Chondrocyte (in vitro differentiated cells): Measurements from ENCODE around the gene ATG13. TPM values are rescaled to one million over a fixed set of nuclear protein-coding genes. Genes with fewer than 3 reads are reported as not detected.

Source experiments
- DNase-seq: peaks from one replicate; pipeline ENCODE4 v3.0.0; 2021; ENCODE audit warnings: mixed read lengths, low spot score
- H3K27ac Mint-ChIP-seq: one replicate; pipeline ENCODE4 v1.8.0; 2021; ENCODE audit warnings: mild to moderate bottlenecking, moderate library complexity, mixed read lengths; ENCODE audit not compliant: unreplicated experiment
- H3K27me3 Mint-ChIP-seq: 2 replicates; pipeline ENCODE4 v1.8.0; 2021; ENCODE audit warnings: low read depth, mixed read lengths
- H3K36me3 Mint-ChIP-seq: 2 replicates; pipeline ENCODE4 v1.8.0; 2021; ENCODE audit warnings: low read depth, mixed read lengths
- H3K4me1 Mint-ChIP-seq: 2 replicates; pipeline ENCODE4 v1.8.0; 2021; ENCODE audit warnings: low read depth, mild to moderate bottlenecking, mixed read lengths
- H3K4me3 Mint-ChIP-seq: one replicate; pipeline ENCODE4 v1.8.0; 2021; ENCODE audit warnings: mild to moderate bottlenecking, moderate library complexity, mixed read lengths; ENCODE audit not compliant: unreplicated experiment
- H3K9me3 Mint-ChIP-seq: 2 replicates; pipeline ENCODE4 v1.8.0; 2021; ENCODE audit warnings: low read depth, mixed read lengths
- total RNA-seq: library from RNA; stranded (reverse); gene quantifications from 3 replicates; pipeline ENCODE4 v1.2.1, GENCODE V29; 2021
- TF ChIP-seq, protein P1 (sequence below): fragments of 200-600 bp; sonication (generic); IDR thresholded peaks from 2 replicates; pipeline ENCODE4 v1.5.0; 2021; ENCODE audit warnings: antibody characterized with exemption, mild to moderate bottlenecking, moderate library complexity

The ATG13 gene
- total RNA-seq, 1 donor from 2014 or later: 67.1 TPM

DNA sequence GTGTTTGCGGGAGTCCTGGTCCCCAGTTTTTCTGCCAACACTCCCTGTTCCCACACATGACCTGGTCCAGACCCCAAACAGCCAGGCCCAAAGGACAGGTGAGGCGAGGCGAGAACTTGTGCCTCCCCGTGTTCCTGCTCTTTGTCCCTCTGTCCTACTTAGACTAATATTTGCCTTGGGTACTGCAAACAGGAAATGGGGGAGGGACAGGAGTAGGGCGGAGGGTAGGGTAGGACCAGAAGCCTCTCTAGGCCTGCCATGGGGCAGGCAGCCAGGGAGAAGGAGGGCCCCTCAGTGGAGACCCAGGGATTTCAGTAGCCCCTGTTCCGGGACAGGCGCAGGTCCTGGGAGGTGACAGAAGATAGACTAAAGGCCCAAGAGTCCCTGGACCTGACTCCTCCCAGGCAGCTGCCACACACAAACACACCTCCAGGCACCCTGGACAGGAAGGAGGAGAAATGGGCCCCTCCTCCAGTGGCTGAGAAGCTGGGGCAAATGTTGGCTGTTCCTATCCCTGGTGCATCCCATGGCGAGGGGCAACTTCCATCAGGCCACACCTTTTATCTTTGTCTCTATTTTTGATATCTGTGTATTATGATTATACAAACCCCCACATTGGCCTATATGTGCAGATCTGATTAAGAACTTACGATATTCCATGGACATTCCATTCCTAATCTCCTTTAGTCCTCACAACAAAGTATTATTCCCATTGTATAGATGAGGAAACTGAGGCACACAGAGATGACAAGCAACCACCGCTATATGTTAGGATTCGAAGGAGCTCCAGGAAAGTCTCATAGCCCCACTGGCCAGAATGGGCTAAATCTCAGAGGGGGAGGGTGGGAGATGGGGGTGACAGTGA is 101.0 kb downstream of the ATG13 start:
- Mint-ChIP-seq H3K36me3 (no peaks in the 10 kb centered on the region), H3K4me3 (no peak overlapping the region), H3K27me3 (no peaks in the 10 kb centered on the region), H3K4me1 (peaks cover 37% of the 10 kb centered on the region), H3K27ac (no peak overlapping the region), H3K9me3 (no peaks in the 10 kb centered on the region)
- TF ChIP-seq, protein P1, sequence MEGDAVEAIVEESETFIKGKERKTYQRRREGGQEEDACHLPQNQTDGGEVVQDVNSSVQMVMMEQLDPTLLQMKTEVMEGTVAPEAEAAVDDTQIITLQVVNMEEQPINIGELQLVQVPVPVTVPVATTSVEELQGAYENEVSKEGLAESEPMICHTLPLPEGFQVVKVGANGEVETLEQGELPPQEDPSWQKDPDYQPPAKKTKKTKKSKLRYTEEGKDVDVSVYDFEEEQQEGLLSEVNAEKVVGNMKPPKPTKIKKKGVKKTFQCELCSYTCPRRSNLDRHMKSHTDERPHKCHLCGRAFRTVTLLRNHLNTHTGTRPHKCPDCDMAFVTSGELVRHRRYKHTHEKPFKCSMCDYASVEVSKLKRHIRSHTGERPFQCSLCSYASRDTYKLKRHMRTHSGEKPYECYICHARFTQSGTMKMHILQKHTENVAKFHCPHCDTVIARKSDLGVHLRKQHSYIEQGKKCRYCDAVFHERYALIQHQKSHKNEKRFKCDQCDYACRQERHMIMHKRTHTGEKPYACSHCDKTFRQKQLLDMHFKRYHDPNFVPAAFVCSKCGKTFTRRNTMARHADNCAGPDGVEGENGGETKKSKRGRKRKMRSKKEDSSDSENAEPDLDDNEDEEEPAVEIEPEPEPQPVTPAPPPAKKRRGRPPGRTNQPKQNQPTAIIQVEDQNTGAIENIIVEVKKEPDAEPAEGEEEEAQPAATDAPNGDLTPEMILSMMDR: no peak
- no peak for DNase-seq

DNA sequence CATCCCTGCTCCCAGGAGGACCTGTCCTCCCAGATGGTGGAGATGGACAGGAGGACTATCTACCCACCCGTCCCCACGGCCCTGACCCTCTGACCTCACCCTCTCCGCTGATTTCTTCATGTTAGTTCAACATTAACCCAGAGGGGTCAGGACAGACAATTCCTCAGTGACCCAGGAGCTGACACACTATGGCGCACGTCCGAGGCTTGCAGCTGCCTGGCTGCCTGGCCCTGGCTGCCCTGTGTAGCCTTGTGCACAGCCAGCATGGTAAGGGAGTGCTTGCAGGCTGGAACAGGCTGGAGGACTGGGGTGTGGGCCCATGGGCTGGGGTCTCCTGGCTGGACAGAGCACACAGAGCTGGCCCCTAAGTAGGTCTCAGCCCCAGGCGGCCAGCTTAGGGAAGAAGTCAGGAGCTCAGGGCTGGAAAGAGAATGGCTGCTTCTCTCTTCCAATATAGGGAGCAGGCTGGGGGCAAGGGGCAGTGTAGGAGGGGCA is 101.7 kb downstream of the ATG13 start, which contains the start of gene F2:
Gene F2 (plus strand): TSS at position 166 of the 495 bp plus-strand sequence. CDS start 23 bp downstream, at position 189.
- no peaks in the 10 kb centered on the region for H3K36me3 Mint-ChIP-seq
- H3K27me3 Mint-ChIP-seq: no peaks in the 10 kb centered on the region
- no peak within 1 kb of the TSS for H3K27ac Mint-ChIP-seq
- no peak for DNase-seq
- peaks cover 38% of the 10 kb centered on the region for H3K4me1 Mint-ChIP-seq
- H3K4me3 Mint-ChIP-seq: no peak within 1 kb of the TSS
- no peaks in the 10 kb centered on the region for H3K9me3 Mint-ChIP-seq
- TF ChIP-seq, protein P1: no peak

DNA sequence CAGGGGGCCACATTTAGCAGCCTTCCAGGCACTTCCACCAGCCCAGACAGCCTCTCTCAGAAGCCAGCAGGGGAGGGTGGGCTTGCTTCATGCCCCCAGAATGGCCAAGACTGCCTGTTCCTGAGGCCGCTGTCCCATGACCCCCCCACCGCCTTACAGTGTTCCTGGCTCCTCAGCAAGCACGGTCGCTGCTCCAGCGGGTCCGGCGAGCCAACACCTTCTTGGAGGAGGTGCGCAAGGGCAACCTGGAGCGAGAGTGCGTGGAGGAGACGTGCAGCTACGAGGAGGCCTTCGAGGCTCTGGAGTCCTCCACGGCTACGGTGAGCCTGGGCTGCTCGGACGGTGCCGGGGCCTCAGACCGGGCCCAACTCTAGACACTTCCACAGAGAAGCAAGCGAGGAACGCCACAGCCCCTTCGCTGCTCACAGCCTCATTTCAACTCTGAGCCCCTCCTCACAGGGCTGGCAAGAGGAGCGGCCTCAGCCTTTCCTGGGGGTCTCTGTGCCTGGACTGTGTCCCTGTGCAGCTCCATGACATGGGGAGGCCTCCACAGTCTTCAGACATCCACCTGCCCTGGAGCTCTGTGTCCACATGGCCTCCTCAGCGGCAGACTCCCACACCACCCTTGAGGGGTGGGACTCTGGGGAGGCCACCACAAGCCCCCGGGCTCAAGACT is 102.3 kb downstream of the ATG13 start:
- no peaks in the 10 kb centered on the region for H3K9me3 Mint-ChIP-seq
- DNase-seq: no peak
- H3K27ac Mint-ChIP-seq: no peak overlapping the region

DNA sequence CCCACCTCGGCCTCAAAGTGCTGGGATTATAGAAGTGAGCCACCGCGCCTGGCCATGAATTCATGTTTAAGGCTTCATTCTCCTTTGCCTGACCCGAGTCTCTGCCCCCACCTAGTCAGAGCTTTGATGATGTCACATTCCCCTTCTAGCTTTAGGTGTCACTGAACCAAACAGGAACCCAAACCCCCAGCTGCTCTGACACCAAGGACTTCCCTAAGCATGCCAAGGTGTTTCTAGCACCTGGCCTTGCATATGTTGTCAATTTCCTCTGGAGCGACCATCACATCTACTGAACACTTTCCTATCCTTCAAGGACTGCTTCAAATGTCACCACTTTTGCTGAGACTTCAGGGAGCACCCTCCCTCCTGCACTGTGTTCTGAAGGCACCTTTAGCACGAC is 103.9 kb downstream of the ATG13 start:
- no peak overlapping the region for H3K27ac Mint-ChIP-seq
- DNase-seq: no peak
- no peaks in the 10 kb centered on the region for H3K9me3 Mint-ChIP-seq
- H3K4me1 Mint-ChIP-seq: peaks cover 22% of the 10 kb centered on the region
- H3K4me3 Mint-ChIP-seq: no peak overlapping the region
- H3K27me3 Mint-ChIP-seq: no peaks in the 10 kb centered on the region
- no peaks in the 10 kb centered on the region for H3K36me3 Mint-ChIP-seq
- TF ChIP-seq, protein P1: no peak

More for the DNA sequence above, 102.3 kb downstream of the ATG13 start:
- no peak overlapping the region for H3K4me3 Mint-ChIP-seq
- H3K36me3 Mint-ChIP-seq: no peaks in the 10 kb centered on the region
- peaks cover 35% of the 10 kb centered on the region for H3K4me1 Mint-ChIP-seq
- no peaks in the 10 kb centered on the region for H3K27me3 Mint-ChIP-seq
- TF ChIP-seq, protein P1: no peak
